Natural killer cell (primary cell): ENCODE results near the gene PTPN14. TPM values are rescaled to one million over a fixed set of nuclear protein-coding genes. Genes with fewer than 3 reads are reported as not detected.

Experiments used
- ATAC-seq, 3 donors: fragments of 150-1000 bp in 2 of 3; fragments of 200-7000 bp in 1 of 3; cut with Tn5 transposase; 1 replicate in 1 of 3; 2 replicates in 2 of 3; pipeline ENCODE4 v1.10.0; 2021; ENCODE audit warnings: mild to moderate bottlenecking in 2 of 3, moderate library complexity in 2 of 3
- DNase-seq, 2 donors: peaks; one replicate each; pipeline versions ENCODE4 v3.0.0 to v3.0.0-alpha.2; 2013 to 2021; ENCODE audit warnings: mixed read lengths in 1 of 2
- H3K27ac ChIP-seq: one replicate; pipeline ENCODE4 v1.5.1; 2013; ENCODE audit warnings: mild to moderate bottlenecking, low read length
- H3K27me3 ChIP-seq: one replicate; pipeline ENCODE4 v1.6.1; 2013; ENCODE audit warnings: low read length; ENCODE audit not compliant: control insufficient read depth, insufficient read depth
- H3K36me3 ChIP-seq: one replicate; pipeline ENCODE4 v1.6.1; 2013; ENCODE audit warnings: low read length; ENCODE audit not compliant: control insufficient read depth, insufficient read depth
- H3K4me1 ChIP-seq: one replicate; pipeline ENCODE4 v1.6.1; 2013; ENCODE audit warnings: low read length; ENCODE audit not compliant: control insufficient read depth, insufficient read depth
- H3K4me3 ChIP-seq: one replicate; pipeline ENCODE4 v1.5.1; 2013; ENCODE audit warnings: low read length
- H3K9me3 ChIP-seq: one replicate; pipeline ENCODE4 v1.6.1; 2013; ENCODE audit warnings: low read length; ENCODE audit not compliant: control insufficient read depth, insufficient read depth
- H3K27ac Mint-ChIP-seq, 2 donors: one replicate each; pipeline ENCODE4 v1.8.0; 2022; ENCODE audit warnings: mild to moderate bottlenecking in 2 of 2, mixed read lengths in 2 of 2, moderate library complexity in 1 of 2
- H3K27me3 Mint-ChIP-seq, 2 donors: one replicate each; pipeline ENCODE4 v1.8.0; 2022; ENCODE audit warnings: low read depth in 2 of 2, mixed read lengths in 2 of 2
- H3K36me3 Mint-ChIP-seq: one replicate; pipeline ENCODE4 v1.8.0; 2022; ENCODE audit warnings: mixed read lengths
- H3K4me1 Mint-ChIP-seq, 2 donors: one replicate each; pipeline ENCODE4 v1.8.0; 2022; ENCODE audit warnings: mixed read lengths in 2 of 2
- H3K4me3 Mint-ChIP-seq: one replicate; pipeline ENCODE4 v1.8.0; 2022; ENCODE audit warnings: mild to moderate bottlenecking, moderate library complexity, mixed read lengths
- H3K9me3 Mint-ChIP-seq, 2 donors: one replicate each; pipeline ENCODE4 v1.8.0; 2022; ENCODE audit warnings: mixed read lengths in 2 of 2
- WGBS: methylation state at CpG from one replicate; pipeline ENCODE4 v1.1.7; 2013; ENCODE audit warnings: missing lambda C conversion rate; ENCODE audit not compliant: insufficient coverage; 5-methylcytosine and 5-hydroxymethylcytosine counted together
- intact Hi-C: fragments of 100-400 bp; cut with micrococcal nuclease; formaldehyde crosslinking; loops from one replicate; pipeline ENCODE4 v1.14.2; 2022
- total RNA-seq, 4 donors: library from RNA; stranded (reverse); fragments of 120-200 nt in 1 of 4; gene quantifications; one replicate each; pipeline versions ENCODE4 v1.2.3 to v1.2.4, GENCODE V29; 2013 to 2022
- TF ChIP-seq, protein P1 (sequence below): fragments of 200-600 bp; IDR thresholded peaks from one replicate; pipeline ENCODE4 v1.8.0; 2022; ENCODE audit warnings: antibody characterized with exemption

PTPN14 gene
- total RNA-seq, 3 donors from 2014 or later (not counting 1 experiment from before 2014, with no cell fraction given), result 0.02 TPM; not detected in 2

DNA sequence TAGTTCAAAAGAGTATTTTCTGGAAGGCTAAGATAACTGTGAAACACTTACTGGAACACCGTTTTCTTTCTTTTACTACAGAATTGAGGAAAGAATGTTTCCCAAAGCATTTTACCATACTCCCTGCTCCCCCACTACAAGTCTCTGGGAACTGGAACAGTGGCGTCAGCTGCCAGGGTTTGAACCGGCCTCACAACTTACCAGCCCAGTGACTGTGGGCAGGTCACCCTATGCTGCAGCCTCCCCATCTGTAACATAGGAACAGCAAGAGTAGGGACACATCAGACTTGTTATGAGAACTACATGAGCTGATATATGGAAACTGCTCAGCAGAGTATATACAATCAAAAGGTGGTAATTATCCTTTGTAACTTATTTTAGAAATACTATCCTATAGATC, 91.5 kb downstream of the PTPN14 start:
- Mint-ChIP-seq H3K4me1 (peaks cover 7% of the 10 kb centered on the region in 2 donors), H3K27me3 (no peaks in the 10 kb centered on the region), H3K36me3 (no peaks in the 10 kb centered on the region), H3K4me3 (no peak overlapping the region), H3K27ac (no peak overlapping the region), H3K9me3 (no peaks in the 10 kb centered on the region)
- H3K4me3 ChIP-seq, result no peak overlapping the region
- H3K27ac ChIP-seq, result no peak overlapping the region
- H3K27me3 ChIP-seq, result no peaks in the 10 kb centered on the region
- no peaks in the 10 kb centered on the region for H3K9me3 ChIP-seq
- intact Hi-C loops, result no loop called here
- DNase-seq (no peak), ATAC-seq (no peak)
- WGBS, result 90% methylated on average over 3 of the region's 3 CpGs
- H3K36me3 ChIP-seq, result no peaks in the 10 kb centered on the region
- no peaks in the 10 kb centered on the region for H3K4me1 ChIP-seq
- TF ChIP-seq, protein P1, sequence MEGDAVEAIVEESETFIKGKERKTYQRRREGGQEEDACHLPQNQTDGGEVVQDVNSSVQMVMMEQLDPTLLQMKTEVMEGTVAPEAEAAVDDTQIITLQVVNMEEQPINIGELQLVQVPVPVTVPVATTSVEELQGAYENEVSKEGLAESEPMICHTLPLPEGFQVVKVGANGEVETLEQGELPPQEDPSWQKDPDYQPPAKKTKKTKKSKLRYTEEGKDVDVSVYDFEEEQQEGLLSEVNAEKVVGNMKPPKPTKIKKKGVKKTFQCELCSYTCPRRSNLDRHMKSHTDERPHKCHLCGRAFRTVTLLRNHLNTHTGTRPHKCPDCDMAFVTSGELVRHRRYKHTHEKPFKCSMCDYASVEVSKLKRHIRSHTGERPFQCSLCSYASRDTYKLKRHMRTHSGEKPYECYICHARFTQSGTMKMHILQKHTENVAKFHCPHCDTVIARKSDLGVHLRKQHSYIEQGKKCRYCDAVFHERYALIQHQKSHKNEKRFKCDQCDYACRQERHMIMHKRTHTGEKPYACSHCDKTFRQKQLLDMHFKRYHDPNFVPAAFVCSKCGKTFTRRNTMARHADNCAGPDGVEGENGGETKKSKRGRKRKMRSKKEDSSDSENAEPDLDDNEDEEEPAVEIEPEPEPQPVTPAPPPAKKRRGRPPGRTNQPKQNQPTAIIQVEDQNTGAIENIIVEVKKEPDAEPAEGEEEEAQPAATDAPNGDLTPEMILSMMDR, result no peak

DNA sequence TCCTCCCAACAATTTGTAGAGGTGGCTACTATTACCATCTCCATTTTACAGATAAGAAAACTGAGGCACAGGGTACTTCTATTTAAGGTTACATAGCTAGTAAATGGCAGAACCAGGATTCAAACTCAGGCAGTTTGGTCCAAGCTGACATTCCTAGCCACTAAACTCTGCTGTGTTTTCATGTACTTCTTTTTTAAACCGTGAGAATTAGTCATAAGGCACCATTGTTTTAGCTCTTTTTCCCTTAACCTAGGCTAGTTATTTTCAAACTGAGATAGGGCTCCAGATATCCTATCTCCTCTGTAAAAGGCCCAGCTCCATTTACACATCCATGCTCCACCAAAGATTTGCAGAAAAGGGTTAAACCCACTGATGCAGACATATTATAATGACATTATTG, 92.9 kb downstream of the PTPN14 start:
- H3K4me3 Mint-ChIP-seq, result no peak overlapping the region
- no peak for DNase-seq
- ATAC-seq, result no peak
- intact Hi-C loops, result no loop called here
- no peaks in the 10 kb centered on the region for H3K4me1 ChIP-seq
- H3K27ac ChIP-seq, result no peak overlapping the region
- H3K4me1 Mint-ChIP-seq, result peaks cover 7% of the 10 kb centered on the region in 2 donors
- no peaks in the 10 kb centered on the region for H3K27me3 ChIP-seq
- no peak overlapping the region for H3K27ac Mint-ChIP-seq
- no peaks in the 10 kb centered on the region for H3K36me3 ChIP-seq
- no peaks in the 10 kb centered on the region for H3K9me3 ChIP-seq
- no peak overlapping the region for H3K4me3 ChIP-seq
- 75% methylated on average over 1 of the region's 1 CpG for WGBS
- H3K9me3 Mint-ChIP-seq, result no peaks in the 10 kb centered on the region
- TF ChIP-seq, protein P1, result no peak
- no peaks in the 10 kb centered on the region for H3K36me3 Mint-ChIP-seq
- H3K27me3 Mint-ChIP-seq, result peaks cover 0 to 2% of the 10 kb centered on the region in 2 donors

DNA sequence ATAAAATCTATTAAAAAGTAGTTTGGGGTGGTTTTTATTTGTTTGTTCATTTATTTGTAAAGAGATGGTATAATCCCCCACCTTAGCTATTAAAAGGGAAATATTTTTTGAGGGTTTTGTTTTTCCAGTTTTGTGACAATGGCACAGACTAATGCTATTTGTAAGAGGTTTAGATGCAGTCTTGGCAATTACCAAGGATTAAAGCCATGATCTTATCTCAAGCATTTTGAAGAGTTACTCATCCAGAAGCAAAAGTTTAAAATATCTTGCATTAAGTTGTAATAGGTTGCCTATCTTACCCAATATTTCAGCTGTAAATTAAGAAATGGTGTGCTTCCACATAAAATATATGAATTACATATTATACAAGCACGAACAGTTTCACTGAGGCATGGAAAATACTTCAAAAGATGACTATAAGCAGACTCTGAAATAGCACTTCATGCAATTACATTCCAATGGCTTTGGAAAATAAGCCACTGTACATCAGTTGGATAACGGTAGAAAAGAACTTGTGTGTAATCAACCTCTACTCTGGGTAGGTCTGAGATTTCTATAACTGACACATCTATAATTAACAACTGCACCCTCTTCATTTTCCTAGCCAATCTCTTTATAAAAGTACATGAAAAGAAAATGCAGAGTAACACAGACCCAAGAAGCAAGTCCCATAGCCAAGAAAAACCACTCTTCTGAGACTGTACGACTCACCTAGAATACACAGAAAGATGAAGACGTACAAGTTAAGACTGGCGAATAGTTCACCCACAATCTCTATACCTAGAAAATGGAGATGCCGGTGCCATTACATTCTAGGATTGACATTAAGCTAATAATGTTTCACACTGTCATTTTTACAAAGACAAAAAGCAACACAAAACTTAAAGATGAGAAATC, 95.2 kb downstream of the PTPN14 start:
- DNase-seq, result no peak
- H3K27ac Mint-ChIP-seq, result no peak overlapping the region
- H3K36me3 ChIP-seq, result no peaks in the 10 kb centered on the region
- H3K36me3 Mint-ChIP-seq, result no peaks in the 10 kb centered on the region
- H3K27me3 ChIP-seq, result no peaks in the 10 kb centered on the region
- H3K27me3 Mint-ChIP-seq, result peaks cover 0 to 5% of the 10 kb centered on the region in 2 donors
- TF ChIP-seq, protein P1, result no peak
- no peak for ATAC-seq
- peaks cover 7% of the 10 kb centered on the region in 2 donors for H3K4me1 Mint-ChIP-seq
- intact Hi-C loops, result no loop called here
- no peaks in the 10 kb centered on the region for H3K9me3 ChIP-seq
- no peaks in the 10 kb centered on the region for H3K4me1 ChIP-seq
- no peak overlapping the region for H3K27ac ChIP-seq
- no peak overlapping the region for H3K4me3 Mint-ChIP-seq
- 93% methylated on average over 6 of the region's 6 CpGs for WGBS
- no peaks in the 10 kb centered on the region for H3K9me3 Mint-ChIP-seq
- no peak overlapping the region for H3K4me3 ChIP-seq
